HG02623 (cell line): ENCODE results near the gene CARM1.
"Not testable (repeated sequence)": the region's sequence is repeated elsewhere in the genome, so short reads cannot be mapped to it uniquely, and the experiment has no call there.

Experiments used
- ATAC-seq: cut with Tn5 transposase; IDR thresholded peaks from one replicate; pipeline ENCODE4 v1.9.1; 2021; ENCODE audit warnings: moderate library complexity; ENCODE audit not compliant: unreplicated experiment

Gene CARM1

DNA sequence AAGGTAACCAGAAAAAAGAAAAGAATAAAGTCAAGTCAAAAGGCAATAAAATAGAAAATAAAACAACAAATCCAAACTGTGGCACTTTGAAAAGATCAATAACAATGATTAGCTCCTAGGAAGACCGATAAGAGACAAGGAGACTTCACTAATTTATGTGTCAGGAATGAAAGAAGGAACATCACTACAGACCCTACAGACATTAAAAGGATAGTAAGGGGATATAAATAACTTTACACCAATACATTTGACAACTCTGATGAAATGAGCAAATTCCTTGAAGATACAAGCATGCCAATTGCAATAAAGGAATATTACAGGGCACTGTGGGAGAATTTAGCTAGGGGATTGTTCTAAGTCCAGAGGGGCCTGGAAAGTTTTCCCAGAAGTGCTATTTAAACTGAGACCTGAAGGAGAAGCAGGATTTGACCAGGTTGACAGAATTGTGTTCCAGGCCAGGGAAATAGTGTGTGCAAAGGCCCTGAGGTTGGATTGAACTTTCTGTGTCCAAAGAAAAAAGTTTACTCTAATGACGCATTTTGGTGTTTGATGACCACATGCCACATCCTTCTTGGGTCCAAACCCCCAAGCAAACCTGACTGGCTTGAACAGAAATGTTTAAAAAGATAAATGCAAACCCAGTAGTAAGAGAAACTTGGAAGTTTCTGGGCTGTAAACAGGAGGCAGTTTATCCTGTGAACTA, 24.7 kb upstream of the CARM1 start:
- no peak for ATAC-seq

DNA sequence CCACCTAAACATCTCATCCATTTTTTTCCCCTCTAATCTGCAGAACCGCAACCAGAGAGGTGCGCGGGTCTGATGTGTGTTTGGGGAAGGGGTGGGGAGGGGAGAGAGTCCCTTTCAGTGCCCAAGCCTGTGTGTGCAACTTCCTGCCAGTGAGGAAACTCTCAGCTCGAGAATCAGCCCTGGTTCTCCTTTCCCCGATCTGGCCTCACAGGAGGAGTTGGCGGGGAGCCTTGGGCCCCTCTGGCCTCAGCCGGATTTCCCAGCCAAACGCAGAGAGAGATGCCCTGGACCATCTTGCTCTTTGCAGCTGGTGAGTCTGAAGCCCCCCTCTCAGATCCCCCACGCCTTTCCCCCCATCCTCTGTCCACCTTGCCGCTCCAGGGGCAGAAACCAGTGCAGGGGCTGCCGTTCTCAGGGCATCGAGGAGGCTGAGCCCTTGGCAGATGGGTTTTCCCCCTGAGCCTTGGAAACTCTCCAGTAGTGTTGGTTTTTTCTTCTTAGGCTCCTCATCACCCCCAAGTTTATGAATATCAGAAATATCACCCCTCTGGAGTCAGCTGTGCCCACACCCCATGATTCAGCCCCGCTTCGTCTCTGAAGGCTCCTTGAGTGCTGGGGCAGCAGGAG, 23.0 kb upstream of the CARM1 start, which contains the start of gene C19orf38:
Gene C19orf38 (plus strand): TSS at position 186 of the 627 bp plus-strand sequence. CDS start 94 bp downstream, at position 280.
- ATAC-seq, result no peak

DNA sequence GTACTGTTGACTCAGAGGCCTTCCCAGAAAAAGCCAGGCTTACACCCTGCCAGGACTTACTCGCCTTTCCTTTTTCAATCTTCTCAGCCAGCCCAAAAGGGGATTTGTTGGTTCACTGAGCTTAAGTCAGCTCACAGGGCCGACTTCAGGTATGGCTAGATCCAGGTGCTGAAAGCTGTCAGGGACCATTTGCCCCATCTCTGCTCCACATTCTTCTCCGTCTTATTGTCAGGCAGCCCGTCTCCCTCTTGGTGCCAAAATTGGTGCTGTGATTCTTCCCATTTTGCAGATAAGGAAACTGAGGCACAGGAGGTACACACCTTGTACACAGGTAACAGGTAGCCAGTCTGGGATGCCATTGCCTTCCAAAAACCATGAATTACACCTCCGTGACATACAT, 20.7 kb upstream of the CARM1 start:
- ATAC-seq, result no peak

DNA sequence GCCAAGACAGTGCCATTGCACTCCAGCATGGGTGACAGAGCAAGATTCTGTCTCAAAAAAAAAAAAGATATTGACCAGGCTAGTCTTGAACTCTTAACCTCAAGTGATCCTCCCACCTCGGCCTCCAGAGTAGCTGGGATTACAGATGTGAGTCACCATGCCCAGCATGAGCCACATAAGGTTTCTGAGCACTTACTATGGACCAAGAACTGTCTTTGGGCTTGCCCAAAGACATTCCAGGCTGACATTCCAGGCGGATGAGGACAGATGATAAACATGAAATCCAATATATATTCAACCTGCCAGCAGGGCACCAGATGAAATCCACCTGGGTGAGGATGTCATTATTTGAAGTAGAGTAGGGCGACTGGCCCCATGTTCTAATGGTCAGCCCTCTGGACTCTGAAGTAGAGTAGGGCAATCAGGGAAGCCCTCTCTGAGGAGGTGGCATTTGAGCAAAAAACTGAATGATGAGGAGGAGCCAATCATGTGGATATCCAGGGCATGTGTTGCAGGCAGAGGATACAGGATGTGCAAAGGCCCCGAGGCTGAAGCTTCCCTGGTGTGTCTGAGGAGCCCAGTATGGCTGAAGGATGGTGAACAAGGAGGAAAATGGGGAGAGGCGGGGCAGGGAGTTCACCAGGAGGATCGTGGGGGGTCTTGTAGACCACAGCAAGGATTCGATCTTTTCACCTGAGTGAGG, 19.1 kb upstream of the CARM1 start:
- no peak for ATAC-seq

DNA sequence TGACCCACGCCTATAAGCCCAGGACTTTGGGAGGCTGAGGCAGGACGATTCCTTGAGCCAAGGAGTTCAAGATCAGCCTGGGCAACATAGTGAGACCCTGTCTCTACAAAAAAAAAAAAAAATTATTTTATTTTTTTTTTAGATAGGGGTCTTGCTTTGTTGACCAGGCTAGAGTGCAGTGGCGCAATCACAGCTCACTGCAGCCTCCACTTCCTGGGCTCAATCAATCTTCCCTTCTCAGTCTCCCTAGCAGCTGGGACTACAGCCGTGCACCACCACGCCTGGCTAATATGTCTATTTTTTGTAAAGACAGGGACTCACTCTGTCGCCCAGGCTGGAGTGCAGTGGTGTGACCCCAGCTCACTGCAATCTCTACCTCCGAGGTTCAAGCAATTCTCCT, 18.4 kb upstream of the CARM1 start:
- ATAC-seq, result no peak

DNA sequence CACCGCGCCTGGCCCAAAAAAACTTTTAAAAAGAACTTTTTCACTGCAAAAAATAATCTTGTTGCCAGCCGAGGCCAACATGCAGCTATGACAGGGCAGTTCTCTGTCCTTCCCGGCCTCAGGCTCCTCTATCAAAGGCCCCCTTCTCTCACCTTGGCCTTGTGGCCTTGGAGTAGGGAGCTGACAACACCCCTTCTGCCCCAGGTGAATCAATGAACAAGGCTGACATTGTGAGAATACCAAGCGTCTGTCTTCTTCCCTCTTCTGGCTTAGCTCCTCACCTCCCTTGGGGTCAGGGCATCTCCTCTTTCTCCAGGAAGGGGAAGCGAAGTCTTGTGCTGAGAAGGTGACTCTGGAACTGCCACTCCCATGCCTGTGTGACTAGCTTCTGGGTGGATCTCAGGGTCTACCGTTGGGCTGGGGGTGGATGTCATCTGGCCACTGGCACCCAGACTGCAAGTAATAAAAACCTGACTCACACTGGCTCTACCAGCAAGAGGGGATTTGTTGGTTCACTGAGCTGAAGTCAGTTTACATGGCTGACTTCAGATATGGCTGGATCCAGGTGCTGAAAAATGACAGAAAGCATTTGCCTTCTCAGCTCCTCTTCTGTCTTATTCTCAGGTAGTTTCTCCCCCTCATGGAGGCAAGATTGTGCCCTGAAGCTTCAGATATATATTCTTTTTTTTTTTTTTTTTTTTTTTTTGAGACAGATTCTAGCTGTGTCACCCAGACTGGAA, 16.8 kb upstream of the CARM1 start:
- no peak for ATAC-seq

DNA sequence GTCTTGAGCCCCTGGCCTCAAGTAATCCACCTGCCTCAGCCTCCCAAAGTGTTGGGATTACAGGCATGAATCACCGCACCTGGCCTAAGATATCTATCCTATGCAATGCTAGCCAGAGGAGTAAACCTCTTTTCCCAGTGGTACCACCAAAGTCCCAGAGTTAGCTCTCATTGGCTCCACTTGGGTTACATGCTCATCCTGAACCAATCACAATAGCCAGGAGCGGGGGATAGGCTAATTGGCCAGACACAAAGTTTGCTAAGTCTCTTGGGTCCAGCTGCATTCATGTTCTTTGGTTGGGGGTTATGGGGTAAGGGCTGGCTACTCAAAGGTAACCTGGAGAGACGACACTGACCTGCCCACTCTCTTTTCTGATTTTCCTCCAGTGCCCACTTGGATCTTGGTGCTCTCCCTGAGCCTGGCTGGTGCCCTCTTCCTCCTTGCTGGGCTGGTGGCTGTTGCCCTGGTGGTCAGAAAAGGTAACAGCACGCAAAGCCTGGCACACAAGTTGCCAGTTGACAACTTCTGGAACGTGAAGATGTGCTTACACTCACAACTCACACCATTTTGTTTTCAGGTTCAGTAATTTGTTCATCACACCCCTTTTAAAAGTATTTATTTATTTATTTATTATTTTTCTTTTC, 15.4 kb upstream of the CARM1 start:
- no peak for ATAC-seq

DNA sequence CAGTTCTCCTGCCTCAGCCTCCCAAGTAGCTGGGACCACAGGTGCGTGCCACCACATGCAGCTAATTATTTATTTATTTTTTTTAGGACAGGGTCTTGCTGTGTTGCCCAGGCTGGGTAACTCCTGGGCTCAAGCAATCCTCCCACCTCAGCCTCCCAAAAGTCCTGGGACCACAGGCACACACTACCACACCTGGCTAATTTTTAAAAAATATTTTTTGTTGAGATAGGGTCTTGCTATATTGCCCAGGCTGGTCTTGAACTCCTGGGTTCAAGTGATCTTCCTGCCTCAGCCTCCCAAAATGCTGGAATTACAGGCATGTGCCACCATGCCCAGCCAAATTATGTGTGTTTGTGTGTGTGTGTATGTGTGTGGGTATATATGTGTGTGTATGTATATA, 14.5 kb upstream of the CARM1 start:
- ATAC-seq, result not testable (repeated sequence)

DNA sequence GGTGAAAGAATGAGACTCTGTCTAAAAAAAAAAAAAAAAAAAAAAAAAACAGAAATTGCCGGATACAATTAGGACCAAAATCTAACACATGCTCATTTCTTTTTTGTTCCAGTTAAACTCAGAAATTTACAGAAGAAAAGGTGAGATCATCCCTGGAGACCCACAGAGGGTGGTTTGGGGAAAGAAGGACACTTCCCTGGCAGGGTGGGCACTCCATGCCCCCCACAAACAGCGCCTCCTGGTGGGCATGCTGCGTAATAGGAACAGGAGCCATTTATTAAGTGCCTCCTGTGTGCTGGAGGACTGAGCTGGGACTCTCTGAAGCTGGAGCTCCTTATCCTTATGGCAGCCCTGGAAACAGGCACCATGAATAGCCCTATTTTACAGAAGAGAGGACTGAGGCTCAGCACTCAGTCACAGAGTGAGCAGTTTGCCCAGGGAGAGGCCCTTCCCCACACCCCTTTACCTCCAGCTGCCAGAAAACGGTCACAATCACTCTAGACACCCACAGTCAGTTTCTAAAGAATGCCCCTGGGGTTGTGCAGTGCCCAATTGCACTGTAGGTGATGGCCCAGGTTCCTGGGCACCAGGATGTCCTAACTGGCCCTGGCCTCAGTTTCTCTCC, 13.0 kb upstream of the CARM1 start:
- no peak for ATAC-seq

DNA sequence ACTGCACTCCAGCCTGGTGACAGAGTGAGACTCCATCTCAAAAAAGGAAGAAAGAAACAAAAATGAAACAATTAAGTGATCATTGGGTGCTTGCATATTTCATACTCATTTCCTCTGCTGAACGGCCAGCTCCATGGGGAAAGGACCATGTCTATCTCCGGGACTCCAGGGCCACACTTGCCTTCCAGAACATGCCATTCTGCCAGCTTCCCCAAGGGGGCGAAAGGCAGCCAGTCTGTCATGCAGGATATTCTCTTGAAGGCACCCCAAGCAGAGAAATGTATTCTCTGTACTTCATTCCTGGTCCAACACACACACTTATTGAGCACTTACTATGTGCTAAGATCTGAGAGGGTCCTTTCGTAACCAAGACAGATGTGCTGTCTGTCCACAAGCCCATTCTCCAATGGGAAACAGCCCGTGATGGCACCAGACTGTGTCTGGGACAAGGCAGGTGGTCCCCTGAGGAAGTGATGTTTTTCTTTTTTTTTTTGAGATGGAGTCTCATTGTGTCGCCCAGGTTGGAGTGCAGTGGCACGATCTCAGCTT, 10.2 kb upstream of the CARM1 start:
- ATAC-seq, result no peak

DNA sequence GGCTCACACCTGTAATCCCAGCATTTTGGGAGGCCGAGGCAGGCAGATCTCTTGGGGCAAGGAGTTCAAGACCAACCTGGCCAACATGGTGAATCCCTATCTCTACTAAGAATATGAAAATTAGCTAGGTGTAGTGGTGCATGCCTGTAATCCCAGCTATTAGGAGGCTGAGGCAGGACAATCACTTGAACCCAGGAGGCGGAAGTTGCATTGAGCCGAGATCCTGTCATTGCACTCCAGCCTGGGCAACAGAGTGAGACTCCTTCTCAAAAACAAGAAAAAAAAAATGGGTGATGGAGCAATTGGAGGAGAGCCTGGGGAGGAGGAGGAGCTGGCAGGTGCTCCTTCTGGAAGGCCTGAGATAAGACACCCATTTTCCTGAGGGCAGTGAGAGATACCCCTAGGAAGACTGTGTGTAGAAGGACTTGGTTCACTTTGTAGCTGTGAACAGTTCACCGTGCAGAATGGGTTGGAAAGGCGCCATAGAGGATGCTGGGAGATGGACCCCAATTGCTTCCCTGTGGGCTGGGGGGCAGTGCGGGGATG, 8.7 kb upstream of the CARM1 start:
- no peak for ATAC-seq

DNA sequence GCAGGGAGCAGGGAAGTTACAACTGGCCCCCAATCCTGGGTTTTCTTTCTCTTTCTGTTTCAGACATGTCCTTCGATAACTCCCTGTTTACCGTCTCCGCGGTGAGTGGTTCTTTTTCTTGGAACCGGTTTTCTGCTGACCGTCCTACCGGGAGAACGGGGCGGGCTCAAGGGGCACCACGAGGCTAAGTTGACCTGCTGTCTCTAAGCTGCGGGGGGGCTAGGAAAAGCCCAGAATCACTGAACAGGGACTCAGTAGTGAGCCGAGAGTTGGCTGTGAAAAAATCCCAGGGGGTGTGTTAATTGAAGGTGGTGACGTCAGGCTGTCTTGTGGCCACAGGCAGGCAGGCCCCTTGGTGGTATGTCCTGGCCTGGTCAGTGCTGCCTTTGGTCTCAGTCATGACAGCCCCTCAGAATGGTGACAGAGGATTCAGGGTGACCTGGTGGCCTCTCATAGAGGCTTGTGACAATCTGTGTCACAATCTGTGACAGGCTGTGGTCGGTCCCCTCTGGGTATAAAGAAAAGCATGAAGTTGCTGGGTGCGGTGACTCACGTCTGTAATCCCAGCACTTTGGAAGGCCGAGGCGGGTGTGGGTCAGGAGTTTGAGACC, 8.1 kb upstream of the CARM1 start:
- ATAC-seq, result no peak

DNA sequence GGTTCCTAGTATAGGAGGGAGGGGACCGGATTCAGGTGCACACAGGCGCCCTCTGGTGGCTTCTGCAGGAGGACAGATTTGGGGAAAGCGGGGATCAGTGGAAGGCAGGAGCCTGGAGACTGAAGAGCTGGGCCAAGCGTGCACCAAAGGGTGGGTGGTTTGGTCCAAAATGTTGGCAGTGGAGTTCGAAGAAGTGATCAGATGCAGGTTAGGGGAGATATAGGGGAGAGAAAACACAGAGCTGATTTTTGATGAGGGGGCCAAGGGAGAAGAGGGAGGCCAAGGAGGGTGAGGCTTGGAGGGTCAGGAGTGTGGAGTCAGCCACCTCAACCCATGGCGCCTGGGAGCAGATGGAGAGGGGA, 6.8 kb upstream of the CARM1 start:
- ATAC-seq, result no peak

DNA sequence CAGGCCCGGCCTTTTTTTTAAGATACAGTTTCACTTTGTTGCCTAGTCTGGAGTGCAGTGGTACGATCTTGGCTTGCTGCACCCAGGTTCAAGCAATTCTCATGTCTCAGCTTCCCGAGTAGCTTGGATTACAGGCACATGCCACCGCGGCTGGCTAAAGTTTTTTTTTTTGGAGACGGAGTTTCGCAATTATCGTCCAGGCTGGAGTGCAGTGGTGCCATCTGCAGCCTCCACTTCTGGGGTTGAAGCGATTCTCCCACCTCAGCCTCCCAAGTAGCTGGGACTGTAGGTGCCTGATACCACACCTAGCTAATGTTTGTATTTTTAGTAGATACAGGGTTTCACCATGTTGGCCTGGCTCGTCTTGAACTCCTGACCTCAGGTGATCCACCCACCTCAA, 4.9 kb upstream of the CARM1 start:
- ATAC-seq, result no peak

DNA sequence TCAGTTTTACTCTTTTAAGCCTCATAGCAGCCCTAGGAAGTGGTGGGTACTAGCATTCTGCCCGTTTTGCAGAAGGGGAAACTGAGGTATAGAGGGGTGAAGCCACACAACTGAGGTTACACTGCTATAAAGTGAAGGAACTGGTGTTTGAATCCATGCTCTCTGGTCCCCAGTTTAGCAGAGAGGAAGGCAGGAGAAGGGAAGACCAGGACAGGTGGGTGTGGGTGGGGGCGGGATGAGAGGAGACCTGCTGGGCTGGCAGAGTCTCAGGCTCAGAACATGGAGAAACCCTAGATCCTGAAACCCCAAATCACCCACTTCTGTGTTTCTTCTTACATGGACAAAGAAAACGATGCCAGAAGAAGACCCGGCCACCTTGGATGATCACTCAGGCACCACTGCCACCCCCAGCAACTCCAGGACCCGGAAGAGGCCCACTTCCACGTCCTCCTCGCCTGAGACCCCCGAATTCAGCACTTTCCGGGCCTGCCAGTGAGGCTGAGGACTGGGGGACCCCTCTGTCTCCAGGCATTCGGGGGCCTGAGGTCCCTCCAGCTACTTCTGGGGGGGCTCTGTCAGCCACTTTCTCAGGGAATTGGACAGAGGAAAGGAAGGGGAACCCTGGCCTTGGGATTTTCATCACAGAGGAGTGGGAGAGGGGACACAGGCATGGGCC, 2.3 kb upstream of the CARM1 start:
- ATAC-seq, result no peak

DNA sequence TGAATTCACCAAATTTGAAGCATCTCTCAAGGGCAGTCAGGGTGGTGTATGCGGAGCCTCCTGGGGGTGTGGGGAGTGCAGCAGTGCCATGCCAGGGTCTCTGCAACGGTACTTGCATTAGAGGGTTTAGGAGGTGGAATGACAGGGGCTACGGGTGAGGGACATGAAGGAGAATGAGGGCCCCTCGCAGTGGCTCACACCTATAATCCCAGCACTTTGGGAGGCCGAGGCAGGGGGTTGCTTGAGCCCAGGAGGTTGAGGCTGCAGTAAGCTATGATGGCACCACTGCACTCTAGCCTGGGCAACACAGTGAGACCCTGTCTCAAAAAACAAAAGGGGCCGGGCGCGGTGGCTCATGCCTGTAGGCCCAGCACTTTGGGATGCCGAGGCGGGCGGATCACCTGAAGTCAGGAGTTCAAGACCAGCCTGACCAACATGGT, 1.5 kb upstream of the CARM1 start:
- ATAC-seq, result not testable (repeated sequence)

DNA sequence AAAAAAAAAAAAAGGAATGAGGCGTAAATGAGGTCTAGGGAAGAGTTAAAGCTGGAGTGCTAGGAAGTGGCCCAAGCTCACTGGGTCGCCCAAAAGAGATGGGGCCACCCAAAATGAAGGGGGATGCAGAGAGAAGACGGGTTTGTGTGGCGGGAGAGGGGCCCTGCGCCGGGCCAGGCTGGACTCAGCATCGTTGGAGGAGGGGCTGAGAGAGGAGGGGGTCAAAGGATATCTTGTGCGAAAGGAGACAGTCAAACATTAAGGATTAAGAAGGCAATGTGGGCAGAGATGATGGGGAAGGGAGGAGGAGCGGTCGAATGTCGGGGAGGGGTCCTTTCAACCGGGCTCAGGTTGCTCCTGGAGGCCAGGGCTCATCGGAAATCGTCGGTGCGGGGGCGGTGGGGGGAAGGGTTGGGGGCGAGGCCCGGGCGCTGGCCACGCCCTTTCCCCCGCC, 825 bp upstream of the CARM1 start:
- no peak for ATAC-seq

DNA sequence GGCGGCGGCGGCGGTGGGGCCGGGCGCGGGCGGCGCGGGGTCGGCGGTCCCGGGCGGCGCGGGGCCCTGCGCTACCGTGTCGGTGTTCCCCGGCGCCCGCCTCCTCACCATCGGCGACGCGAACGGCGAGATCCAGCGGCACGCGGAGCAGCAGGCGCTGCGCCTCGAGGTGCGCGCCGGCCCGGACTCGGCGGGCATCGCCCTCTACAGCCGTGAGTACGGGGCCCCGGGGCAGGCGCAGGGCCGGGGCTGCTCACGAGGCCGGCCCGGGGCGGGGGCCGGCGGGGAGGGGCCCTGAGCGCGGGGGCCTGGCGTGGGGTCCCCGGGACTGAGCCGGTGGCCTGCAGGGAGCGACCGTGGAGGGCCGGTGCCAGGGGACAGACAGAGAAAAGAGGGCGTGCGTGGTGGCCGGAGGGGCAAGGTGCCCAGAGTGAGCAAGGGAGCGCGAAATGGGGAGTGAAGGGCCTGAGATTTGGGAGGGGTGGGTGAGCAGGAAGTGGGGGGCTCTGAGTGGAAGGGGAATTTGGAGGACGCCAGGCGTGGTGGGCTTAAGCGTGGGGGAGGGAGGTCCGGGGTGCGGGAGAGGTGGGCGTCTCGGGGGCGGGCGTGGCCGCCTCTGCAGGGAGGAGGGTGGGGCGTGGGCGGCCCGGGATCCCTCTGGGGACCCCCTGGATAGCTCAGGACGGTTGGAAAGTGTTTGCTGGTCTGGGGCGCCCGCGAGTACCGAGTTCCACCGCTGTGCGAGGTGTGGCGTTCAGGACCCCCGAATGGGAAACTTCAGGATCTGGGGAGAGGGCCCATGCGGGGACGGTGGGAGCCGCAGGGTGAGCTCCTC, 575 bp downstream of the CARM1 start:
- peak; percentile 20 for ATAC-seq
